ENCODE measurements around the gene SLC44A1. TPM values are rescaled to one million over a fixed set of nuclear protein-coding genes. Genes with fewer than 3 reads are reported as not detected.

Gene SLC44A1
- total and polyA plus RNA-seq, 2 of the 13 experiments (the other 11 are each of a cell fraction or from before 2014, with no cell fraction given) = 21.4 to 40.8 TPM

DNA sequence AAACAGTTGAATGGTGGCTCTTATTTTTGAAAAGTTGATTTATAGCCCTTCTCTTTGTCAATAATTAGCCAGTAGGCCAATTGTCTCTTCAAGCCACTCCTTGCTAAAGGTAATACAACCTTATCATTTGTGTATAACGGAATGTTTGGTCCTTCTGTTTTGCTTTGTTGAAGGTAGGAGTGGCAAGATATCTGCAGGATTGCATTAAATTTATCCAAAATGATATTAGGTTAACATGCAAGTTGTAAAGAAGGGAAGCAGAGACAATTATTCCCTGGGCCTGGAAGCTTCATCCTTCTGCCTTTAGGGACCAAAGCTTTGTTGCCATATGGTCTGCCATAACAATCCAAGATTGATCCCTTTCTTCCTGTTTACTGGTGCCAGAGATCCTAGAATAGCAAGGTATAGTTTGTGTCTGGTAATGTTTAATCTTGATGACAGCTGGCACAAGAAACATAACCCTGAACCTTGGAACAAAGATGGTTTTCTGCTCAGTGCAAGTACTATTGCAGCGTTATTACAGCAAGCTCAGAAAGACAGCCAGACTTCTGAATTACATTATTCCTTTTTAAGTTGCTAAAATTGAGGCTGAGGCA, 187.9 kb downstream of the SLC44A1 start (continued):
- TF ChIP-seq ZNF432 (CRISPR knock-in tag; IDR thresholded peaks at IDR 0.05; ENCODE audit: borderline replicate concordance) = no peak
- no peak for TF ChIP-seq KLF12 (CRISPR knock-in tag; IDR thresholded peaks at IDR 0.05; ENCODE audit: borderline replicate concordance)
- no peak for TF ChIP-seq PRDM10 (CRISPR knock-in tag; IDR thresholded peaks at IDR 0.05; ENCODE audit: low read depth)
- TF ChIP-seq SMC3 (IDR thresholded peaks at IDR 0.05; ENCODE audit: low read length) = no peak
- no peak for TF ChIP-seq ZNF205 (CRISPR knock-in tag; IDR thresholded peaks at IDR 0.05)
- TF ChIP-seq, protein P1, sequence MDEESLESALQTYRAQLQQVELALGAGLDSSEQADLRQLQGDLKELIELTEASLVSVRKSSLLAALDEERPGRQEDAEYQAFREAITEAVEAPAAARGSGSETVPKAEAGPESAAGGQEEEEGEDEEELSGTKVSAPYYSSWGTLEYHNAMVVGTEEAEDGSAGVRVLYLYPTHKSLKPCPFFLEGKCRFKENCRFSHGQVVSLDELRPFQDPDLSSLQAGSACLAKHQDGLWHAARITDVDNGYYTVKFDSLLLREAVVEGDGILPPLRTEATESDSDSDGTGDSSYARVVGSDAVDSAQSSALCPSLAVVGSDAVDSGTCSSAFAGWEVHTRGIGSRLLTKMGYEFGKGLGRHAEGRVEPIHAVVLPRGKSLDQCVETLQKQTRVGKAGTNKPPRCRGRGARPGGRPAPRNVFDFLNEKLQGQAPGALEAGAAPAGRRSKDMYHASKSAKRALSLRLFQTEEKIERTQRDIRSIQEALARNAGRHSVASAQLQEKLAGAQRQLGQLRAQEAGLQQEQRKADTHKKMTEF (CRISPR knock-in tag; IDR thresholded peaks at IDR 0.05) = peak; percentile 63; the same call in 1 of the 2 replicates
- TF ChIP-seq ZNF138 (CRISPR knock-in tag; IDR thresholded peaks at IDR 0.05; ENCODE audit: low read depth) = no peak
- TF ChIP-seq SOX13 (IDR thresholded peaks at IDR 0.05) = peak; percentile 52; the same call in 1 of the 2 replicates
- TF ChIP-seq SOX13 (CRISPR knock-in tag; conservative IDR thresholded peaks at IDR 0.05 in 1 of 2, IDR thresholded peaks at IDR 0.05 in 1 of 2) = peak in 1 of 2 experiments; percentile 90; a peak in 2 of 4 replicates
- TF ChIP-seq, protein P2, sequence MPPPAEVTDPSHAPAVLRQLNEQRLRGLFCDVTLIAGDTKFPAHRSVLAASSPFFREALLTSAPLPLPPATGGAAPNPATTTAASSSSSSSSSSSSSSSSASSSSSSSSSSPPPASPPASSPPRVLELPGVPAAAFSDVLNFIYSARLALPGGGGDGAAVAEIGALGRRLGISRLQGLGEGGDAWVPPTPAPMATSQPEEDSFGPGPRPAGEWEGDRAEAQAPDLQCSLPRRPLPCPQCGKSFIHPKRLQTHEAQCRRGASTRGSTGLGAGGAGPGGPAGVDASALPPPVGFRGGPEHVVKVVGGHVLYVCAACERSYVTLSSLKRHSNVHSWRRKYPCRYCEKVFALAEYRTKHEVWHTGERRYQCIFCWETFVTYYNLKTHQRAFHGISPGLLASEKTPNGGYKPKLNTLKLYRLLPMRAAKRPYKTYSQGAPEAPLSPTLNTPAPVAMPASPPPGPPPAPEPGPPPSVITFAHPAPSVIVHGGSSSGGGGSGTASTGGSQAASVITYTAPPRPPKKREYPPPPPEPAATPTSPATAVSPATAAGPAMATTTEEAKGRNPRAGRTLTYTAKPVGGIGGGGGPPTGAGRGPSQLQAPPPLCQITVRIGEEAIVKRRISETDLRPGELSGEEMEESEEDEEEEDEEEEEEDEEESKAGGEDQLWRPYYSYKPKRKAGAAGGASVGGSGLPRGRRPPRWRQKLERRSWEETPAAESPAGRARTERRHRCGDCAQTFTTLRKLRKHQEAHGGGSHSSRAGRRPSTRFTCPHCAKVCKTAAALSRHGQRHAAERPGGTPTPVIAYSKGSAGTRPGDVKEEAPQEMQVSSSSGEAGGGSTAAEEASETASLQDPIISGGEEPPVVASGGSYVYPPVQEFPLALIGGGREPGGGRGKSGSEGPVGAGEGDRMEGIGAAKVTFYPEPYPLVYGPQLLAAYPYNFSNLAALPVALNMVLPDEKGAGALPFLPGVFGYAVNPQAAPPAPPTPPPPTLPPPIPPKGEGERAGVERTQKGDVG (CRISPR knock-in tag; IDR thresholded peaks at IDR 0.05; ENCODE audit: borderline replicate concordance) = no peak
- TF ChIP-seq TBX3 (IDR thresholded peaks at IDR 0.05; ENCODE audit: borderline replicate concordance) = no peak
- TF ChIP-seq, protein P3, sequence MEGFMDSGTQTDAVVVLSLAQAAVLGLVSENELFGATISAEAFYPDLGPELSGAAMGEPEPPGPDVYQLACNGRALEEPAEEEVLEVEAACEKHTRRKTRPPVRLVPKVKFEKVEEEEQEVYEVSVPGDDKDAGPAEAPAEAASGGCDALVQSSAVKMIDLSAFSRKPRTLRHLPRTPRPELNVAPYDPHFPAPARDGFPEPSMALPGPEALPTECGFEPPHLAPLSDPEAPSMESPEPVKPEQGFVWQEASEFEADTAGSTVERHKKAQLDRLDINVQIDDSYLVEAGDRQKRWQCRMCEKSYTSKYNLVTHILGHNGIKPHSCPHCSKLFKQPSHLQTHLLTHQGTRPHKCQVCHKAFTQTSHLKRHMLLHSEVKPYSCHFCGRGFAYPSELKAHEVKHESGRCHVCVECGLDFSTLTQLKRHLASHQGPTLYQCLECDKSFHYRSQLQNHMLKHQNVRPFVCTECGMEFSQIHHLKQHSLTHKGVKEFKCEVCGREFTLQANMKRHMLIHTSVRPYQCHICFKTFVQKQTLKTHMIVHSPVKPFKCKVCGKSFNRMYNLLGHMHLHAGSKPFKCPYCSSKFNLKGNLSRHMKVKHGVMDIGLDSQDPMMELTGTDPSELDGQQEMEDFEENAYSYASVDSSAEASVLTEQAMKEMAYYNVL (CRISPR knock-in tag; IDR thresholded peaks at IDR 0.05; ENCODE audit: borderline replicate concordance) = no peak
- TF ChIP-seq LRRFIP1 (CRISPR knock-in tag; conservative IDR thresholded peaks at IDR 0.05) = no peak
- no peak for TF ChIP-seq PLRG1 (conservative IDR thresholded peaks at IDR 0.05)
